ENCODE results near the gene SPAG9.

DNA sequence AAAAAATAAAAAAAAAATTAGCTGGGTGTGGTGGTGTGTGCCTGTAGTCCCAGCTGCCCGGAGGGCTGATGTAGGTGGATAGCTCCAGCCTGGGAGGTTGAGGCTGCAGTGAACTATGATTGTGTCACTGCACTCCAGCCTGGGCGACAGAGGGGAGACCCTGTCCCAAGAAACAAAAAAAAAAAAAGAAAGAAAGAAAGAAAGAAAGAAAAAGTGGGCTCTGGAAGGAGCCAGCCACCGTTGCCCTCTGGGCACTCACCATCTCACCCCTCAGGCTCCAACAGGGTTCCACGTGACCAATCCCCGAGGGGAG lies 167.2 kb downstream of the SPAG9 start:
- no peak for TF ChIP-seq CTCF (IDR thresholded peaks at IDR 0.05)
- TF ChIP-seq EP300 (IDR thresholded peaks at IDR 0.05; ENCODE audit: low read depth): no peak
